Measurements from ENCODE around the gene CIITA. TPM values are rescaled to one million over a fixed set of nuclear protein-coding genes. Genes with fewer than 3 reads are reported as not detected.

Gene CIITA
- total and polyA plus RNA-seq, 9 of the 15 experiments (the other 6 are each of a cell fraction or from before 2014, with no cell fraction given) = 0.01 to 0.20 (median 0.11) TPM; not detected in 4

DNA sequence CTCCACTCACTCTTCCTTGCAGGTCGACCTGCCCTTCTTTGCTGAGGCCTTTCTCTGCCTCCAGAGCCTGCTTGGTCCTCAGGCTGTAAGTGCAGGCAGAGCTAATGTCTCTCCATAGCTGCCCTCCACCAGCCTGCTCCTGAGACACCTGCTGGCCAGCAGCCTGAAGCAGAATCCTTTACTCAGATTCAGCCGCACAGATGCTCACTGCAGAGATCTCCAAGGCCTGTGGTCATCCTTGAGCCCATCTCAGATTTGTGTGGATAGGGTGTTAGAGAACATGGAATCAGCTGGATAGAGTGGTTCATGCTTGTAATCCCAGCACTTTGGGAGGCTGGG is 53.7 kb downstream of the CIITA start:
- no peak for DNase-seq (ENCODE audit: extremely low read depth in 1 of 4, low spot score in 3 of 4)
- ATAC-seq = peak; percentile 40; the same call in 2 of the 3 replicates
- Histone ChIP-seq H2AFZ (ENCODE audit: low read depth, low read length) (no peak overlapping the region), H3K9me1 (ENCODE audit: control insufficient read depth, insufficient read depth, low read length) (no peaks in the 10 kb centered on the region), H3K27ac (ENCODE audit: extremely low read depth, low read depth, low read length) (no peak overlapping the region), H3K4me1 (replicated peaks in 1 of 2; ENCODE audit: control insufficient read depth in 2 of 2, insufficient read depth in 2 of 2, low read length in 2 of 2) (peaks cover 0 to 3% of the 10 kb centered on the region in 2 experiments; a peak in 2 of 5 replicates), H4K20me1 (replicated peaks; ENCODE audit: control insufficient read depth, insufficient read depth, low read length) (peaks cover 24% of the 10 kb centered on the region), H3K4me3 (no peak overlapping the region), H3K27me3 (ENCODE audit: control insufficient read depth in 2 of 2, insufficient read depth in 2 of 2, low read length in 2 of 2) (no peaks in the 10 kb centered on the region), H3K9ac (ENCODE audit: insufficient read depth in 1 of 2, low read depth in 2 of 2, low read length in 2 of 2) (no peak overlapping the region), H3K79me2 (ENCODE audit: control insufficient read depth, insufficient read depth, low read length) (peaks cover 11% of the 10 kb centered on the region; the same call in 1 of the 3 replicates), H3K4me2 (ENCODE audit: insufficient read depth, low read length) (no peak overlapping the region), H3K36me3 (ENCODE audit: control insufficient read depth, insufficient read depth, low read length) (peaks cover 47% of the 10 kb centered on the region), H3K9me3 (replicated peaks; ENCODE audit: control insufficient read depth, insufficient read depth, low read depth, low read length) (no peaks in the 10 kb centered on the region)
- ChIA-PET POLR2A (no interaction called here), CTCF (ENCODE audit: low intra/inter-chr PET ratio) (no interaction called here)
- in situ Hi-C loops (cut with MboI) = loop anchor here (10.0 kb wide), 1 partner anchor 676 kb away; no protein-coding TSS in a partner anchor
- FAIRE-seq = no peak
- intact Hi-C loops (cut with micrococcal nuclease) = no loop called here
- TF ChIP-seq TFAM (CRISPR knock-in tag; conservative IDR thresholded peaks at IDR 0.05) = no peak
- TF ChIP-seq ZNF696 (CRISPR knock-in tag; conservative IDR thresholded peaks at IDR 0.05) = no peak
- BruUV-seq (replicated peaks) = no TSS peak
- WGBS (ENCODE audit: insufficient coverage, low coverage, missing lambda C conversion rate) = 70% methylated on average over 2 of the region's 2 CpGs

DNA sequence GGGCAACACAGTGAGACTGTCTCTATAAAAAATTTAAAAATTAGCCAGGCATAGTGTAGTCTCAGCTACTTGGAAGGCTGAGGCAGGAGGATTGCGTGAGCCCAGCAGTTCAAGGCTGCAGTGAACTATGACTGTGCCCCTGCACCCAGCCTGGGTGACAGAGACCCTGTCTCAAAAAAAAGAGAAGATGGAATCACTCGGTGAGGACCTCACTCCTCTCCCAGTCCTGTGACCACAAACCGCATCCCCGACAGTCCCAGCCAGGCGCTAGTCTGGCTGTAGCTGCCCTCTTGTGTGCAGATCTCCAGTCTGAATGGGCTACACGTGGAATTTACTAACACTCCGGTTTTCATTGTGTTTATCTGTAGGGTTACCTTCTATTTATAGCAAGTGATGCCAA is 54.1 kb downstream of the CIITA start:
- POLR2A ChIA-PET = no interaction called here
- Histone ChIP-seq H3K9me3 (replicated peaks; ENCODE audit: control insufficient read depth, insufficient read depth, low read depth, low read length) (no peaks in the 10 kb centered on the region), H3K4me1 (replicated peaks in 1 of 2; ENCODE audit: control insufficient read depth in 2 of 2, insufficient read depth in 2 of 2, low read length in 2 of 2) (peaks cover 0 to 6% of the 10 kb centered on the region in 2 experiments; a peak in 2 of 5 replicates), H3K36me3 (ENCODE audit: control insufficient read depth, insufficient read depth, low read length) (peaks cover 48% of the 10 kb centered on the region), H3K9me1 (ENCODE audit: control insufficient read depth, insufficient read depth, low read length) (no peaks in the 10 kb centered on the region), H3K9ac (ENCODE audit: insufficient read depth in 1 of 2, low read depth in 2 of 2, low read length in 2 of 2) (no peak overlapping the region), H3K79me2 (ENCODE audit: control insufficient read depth, insufficient read depth, low read length) (peaks cover 12% of the 10 kb centered on the region; the same call in 1 of the 3 replicates), H2AFZ (ENCODE audit: low read depth, low read length) (no peak overlapping the region), H3K27ac (ENCODE audit: extremely low read depth, low read depth, low read length) (no peak overlapping the region), H3K4me2 (ENCODE audit: insufficient read depth, low read length) (no peak overlapping the region), H3K27me3 (ENCODE audit: control insufficient read depth in 2 of 2, insufficient read depth in 2 of 2, low read length in 2 of 2) (no peaks in the 10 kb centered on the region), H4K20me1 (replicated peaks; ENCODE audit: control insufficient read depth, insufficient read depth, low read length) (peaks cover 25% of the 10 kb centered on the region), H3K4me3 (no peak overlapping the region)
- intact Hi-C loops (cut with micrococcal nuclease) = no loop called here
- in situ Hi-C loops (cut with MboI) = loop anchor here (10.0 kb wide), 1 partner anchor 676 kb away; no protein-coding TSS in a partner anchor
- ATAC-seq (no peak), DNase-seq (ENCODE audit: extremely low read depth in 1 of 4, low spot score in 3 of 4) (no peak), FAIRE-seq (no peak)
- BruUV-seq (replicated peaks) = no TSS peak
- CTCF ChIA-PET (ENCODE audit: low intra/inter-chr PET ratio) = no interaction called here
- 78% methylated on average over 7 of the region's 7 CpGs for WGBS (ENCODE audit: insufficient coverage, low coverage, missing lambda C conversion rate)
- no peak for TF ChIP-seq U2AF2 (optimal IDR thresholded peaks at IDR 0.05; ENCODE audit: low read depth, low read length)
- no peak for TF ChIP-seq DMBX1 (CRISPR knock-in tag; IDR thresholded peaks at IDR 0.05; ENCODE audit: borderline replicate concordance)
- no peak for TF ChIP-seq MCM3 (IDR thresholded peaks at IDR 0.05)
- no peak for TF ChIP-seq HMG20A (CRISPR knock-in tag; conservative IDR thresholded peaks at IDR 0.05)
- TF ChIP-seq, protein P1, sequence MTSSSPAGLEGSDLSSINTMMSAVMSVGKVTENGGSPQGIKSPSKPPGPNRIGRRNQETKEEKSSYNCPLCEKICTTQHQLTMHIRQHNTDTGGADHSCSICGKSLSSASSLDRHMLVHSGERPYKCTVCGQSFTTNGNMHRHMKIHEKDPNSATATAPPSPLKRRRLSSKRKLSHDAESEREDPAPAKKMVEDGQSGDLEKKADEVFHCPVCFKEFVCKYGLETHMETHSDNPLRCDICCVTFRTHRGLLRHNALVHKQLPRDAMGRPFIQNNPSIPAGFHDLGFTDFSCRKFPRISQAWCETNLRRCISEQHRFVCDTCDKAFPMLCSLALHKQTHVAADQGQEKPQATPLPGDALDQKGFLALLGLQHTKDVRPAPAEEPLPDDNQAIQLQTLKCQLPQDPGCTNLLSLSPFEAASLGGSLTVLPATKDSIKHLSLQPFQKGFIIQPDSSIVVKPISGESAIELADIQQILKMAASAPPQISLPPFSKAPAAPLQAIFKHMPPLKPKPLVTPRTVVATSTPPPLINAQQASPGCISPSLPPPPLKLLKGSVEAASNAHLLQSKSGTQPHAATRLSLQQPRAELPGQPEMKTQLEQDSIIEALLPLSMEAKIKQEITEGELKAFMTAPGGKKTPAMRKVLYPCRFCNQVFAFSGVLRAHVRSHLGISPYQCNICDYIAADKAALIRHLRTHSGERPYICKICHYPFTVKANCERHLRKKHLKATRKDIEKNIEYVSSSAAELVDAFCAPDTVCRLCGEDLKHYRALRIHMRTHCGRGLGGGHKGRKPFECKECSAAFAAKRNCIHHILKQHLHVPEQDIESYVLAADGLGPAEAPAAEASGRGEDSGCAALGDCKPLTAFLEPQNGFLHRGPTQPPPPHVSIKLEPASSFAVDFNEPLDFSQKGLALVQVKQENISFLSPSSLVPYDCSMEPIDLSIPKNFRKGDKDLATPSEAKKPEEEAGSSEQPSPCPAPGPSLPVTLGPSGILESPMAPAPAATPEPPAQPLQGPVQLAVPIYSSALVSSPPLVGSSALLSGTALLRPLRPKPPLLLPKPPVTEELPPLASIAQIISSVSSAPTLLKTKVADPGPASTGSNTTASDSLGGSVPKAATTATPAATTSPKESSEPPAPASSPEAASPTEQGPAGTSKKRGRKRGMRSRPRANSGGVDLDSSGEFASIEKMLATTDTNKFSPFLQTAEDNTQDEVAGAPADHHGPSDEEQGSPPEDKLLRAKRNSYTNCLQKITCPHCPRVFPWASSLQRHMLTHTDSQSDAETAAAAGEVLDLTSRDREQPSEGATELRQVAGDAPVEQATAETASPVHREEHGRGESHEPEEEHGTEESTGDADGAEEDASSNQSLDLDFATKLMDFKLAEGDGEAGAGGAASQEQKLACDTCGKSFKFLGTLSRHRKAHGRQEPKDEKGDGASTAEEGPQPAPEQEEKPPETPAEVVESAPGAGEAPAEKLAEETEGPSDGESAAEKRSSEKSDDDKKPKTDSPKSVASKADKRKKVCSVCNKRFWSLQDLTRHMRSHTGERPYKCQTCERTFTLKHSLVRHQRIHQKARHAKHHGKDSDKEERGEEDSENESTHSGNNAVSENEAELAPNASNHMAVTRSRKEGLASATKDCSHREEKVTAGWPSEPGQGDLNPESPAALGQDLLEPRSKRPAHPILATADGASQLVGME (CRISPR knock-in tag; IDR thresholded peaks at IDR 0.05) = no peak
- no peak for TF ChIP-seq STAG1 (CRISPR knock-in tag; IDR thresholded peaks at IDR 0.05; ENCODE audit: borderline replicate concordance)
